Measurements from ENCODE around the gene SEC24D. TPM values are rescaled to one million over a fixed set of nuclear protein-coding genes. Genes with fewer than 3 reads are reported as not detected.

Gene SEC24D
- total RNA-seq, 5 donors from 2014 or later (not counting 1 experiment from before 2014, with no cell fraction given): 17.0 to 32.3 (median 21.7) TPM

DNA sequence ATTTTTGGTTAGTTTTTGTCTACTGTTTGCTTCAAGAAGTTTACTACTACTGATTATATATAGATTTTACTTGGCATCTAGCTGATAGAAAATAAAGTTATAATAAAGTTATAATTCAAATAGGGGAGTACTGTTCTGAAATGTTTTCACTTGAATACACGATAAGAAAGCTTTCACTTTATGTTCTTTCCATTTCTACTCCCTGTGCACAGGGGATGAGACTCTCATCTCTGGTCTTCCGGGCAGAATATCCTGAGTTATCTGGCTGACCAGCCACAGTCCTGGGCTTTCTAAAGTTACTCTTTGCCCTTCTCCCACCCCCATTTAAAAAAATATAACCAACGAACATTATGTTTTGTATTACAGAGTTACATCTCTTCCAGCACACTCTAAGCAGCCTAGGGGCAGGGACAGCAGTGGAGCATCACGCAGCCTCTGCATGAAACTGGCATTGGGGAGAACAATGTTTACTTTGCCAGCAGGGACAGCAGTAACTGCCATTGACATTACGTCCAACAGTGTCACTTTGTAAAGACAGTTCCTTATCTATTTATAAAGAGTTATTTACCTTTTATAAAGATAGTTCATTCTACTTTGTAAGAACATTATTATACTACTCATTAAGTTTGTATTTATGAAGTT, 86.5 kb downstream of the SEC24D start:
- POLR2A ChIA-PET: interaction anchor here (0.6 to 0.7 kb wide), 2 partner anchors 101 to 1903 kb away, joined by 3 to 4 read pairs; no protein-coding TSS in a partner anchor
- Mint-ChIP-seq H3K27me3 (no peaks in the 10 kb centered on the region), H3K4me1 (no peaks in the 10 kb centered on the region), H3K36me3 (peaks cover 41% of the 10 kb centered on the region), H3K4me3 (no peak overlapping the region), H3K9me3 (no peaks in the 10 kb centered on the region), H3K27ac (no peak overlapping the region)
- Histone ChIP-seq H3K36me3 (ENCODE audit: control insufficient read depth in 2 of 2, extremely low read depth in 1 of 2, insufficient read depth in 1 of 2, low read length in 1 of 2) (peaks cover 0 to 25% of the 10 kb centered on the region in 2 donors), H3K9me3 (no peaks in the 10 kb centered on the region), H3K27ac (ENCODE audit: low read length) (no peak overlapping the region), H3K4me3 (ENCODE audit: control insufficient read depth in 1 of 2, extremely low read depth in 1 of 2, low read length in 1 of 2) (no peak overlapping the region), H3K4me1 (ENCODE audit: control insufficient read depth in 1 of 2, extremely low read depth in 1 of 2, insufficient read depth in 2 of 2, low read length in 2 of 2) (no peaks in the 10 kb centered on the region), H3K27me3 (replicated peaks in 1 of 2; ENCODE audit: control insufficient read depth in 2 of 2, extremely low read depth in 1 of 2, insufficient read depth in 2 of 2, low read length in 1 of 2) (no peaks in the 10 kb centered on the region)
- DNase-seq (no peak), ATAC-seq (replicated peaks in 1 of 4) (no peak)
- 100% methylated on average over 1 of the region's 5 CpGs for WGBS (ENCODE audit: insufficient coverage)
- CTCF ChIA-PET: no interaction called here

DNA sequence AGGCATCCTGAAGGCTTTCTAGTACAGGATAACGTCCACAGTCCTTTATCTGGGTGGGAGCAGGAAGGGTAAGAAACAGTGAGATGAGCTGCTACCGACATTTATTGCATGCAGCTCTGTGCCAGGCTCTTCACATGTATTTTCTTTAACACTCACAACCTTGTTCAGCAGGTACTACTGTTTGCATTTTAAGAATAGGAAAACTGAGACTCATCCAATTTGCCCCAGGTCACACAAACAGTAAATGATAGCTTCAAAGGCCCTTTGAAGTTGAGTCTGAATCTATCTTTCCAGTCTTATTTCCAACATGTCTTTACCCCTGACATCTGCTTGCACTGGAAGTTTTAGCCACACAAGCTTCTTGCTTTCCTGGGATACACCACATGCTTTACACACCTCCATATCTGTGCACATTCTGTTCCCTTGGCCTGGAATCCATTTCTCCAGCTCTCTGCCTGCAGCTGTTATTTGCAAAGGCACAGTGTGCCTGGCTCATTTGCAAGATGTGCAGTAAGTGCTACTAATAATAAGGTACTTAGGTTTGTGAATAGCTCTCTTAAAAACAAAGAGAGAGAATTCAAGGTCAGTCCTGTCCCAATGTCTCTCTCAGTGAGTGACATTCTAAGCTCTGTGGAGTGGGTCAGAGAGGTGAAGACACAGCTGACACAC, 89.5 kb downstream of the SEC24D start:
- Histone ChIP-seq H3K4me1 (ENCODE audit: control insufficient read depth in 1 of 2, extremely low read depth in 1 of 2, insufficient read depth in 2 of 2, low read length in 2 of 2) (no peaks in the 10 kb centered on the region), H3K27me3 (replicated peaks in 1 of 2; ENCODE audit: control insufficient read depth in 2 of 2, extremely low read depth in 1 of 2, insufficient read depth in 2 of 2, low read length in 1 of 2) (no peaks in the 10 kb centered on the region), H3K36me3 (ENCODE audit: control insufficient read depth in 2 of 2, extremely low read depth in 1 of 2, insufficient read depth in 1 of 2, low read length in 1 of 2) (peaks cover 0 to 28% of the 10 kb centered on the region in 2 donors), H3K9me3 (no peaks in the 10 kb centered on the region), H3K27ac (ENCODE audit: low read length) (no peak overlapping the region), H3K4me3 (ENCODE audit: control insufficient read depth in 1 of 2, extremely low read depth in 1 of 2, low read length in 1 of 2) (no peak overlapping the region)
- Mint-ChIP-seq H3K9me3 (no peaks in the 10 kb centered on the region), H3K27me3 (no peaks in the 10 kb centered on the region), H3K27ac (no peak overlapping the region), H3K4me1 (no peaks in the 10 kb centered on the region), H3K4me3 (no peak overlapping the region), H3K36me3 (peaks cover 37% of the 10 kb centered on the region)
- no CpG with 5 or more reads among the region's 2 CpGs for whole genome bisulfite sequencing (ENCODE audit: insufficient coverage)
- ChIA-PET POLR2A (interaction anchor here (0.5 to 0.7 kb wide), 4 partner anchors 9 to 772 kb away, joined by 4 to 11 read pairs (median 4); no protein-coding TSS in a partner anchor), CTCF (interaction anchor here (0.6 to 1.6 kb wide), 5 partner anchors 10 to 294 kb away, joined by 3 to 6 read pairs (median 3); no protein-coding TSS in a partner anchor)
- DNase-seq: no peak
- ATAC-seq (replicated peaks in 1 of 4): no peak

DNA sequence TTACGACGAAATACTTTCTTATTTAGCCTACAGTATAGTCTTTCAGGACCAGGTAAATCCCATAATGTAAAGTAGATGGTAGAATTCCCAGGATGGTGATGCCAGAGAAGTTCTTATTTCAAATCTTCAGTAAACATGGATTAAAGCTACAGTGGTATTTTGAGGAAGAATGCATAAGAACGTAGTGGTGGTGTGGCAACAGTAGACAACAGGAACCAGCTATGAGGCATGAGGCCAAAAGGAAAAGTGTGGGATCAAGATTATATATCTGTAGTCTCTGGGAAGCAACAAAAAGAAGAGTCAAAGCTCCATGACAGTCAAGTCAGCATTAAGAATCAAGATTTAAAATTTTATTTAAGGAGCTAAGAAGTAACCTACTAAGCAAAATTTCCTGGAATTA, 90.6 kb downstream of the SEC24D start:
- Histone ChIP-seq H3K9me3 (no peaks in the 10 kb centered on the region), H3K4me3 (ENCODE audit: control insufficient read depth in 1 of 2, extremely low read depth in 1 of 2, low read length in 1 of 2) (no peak overlapping the region), H3K36me3 (ENCODE audit: control insufficient read depth in 2 of 2, extremely low read depth in 1 of 2, insufficient read depth in 1 of 2, low read length in 1 of 2) (peaks cover 0 to 25% of the 10 kb centered on the region in 2 donors), H3K27me3 (replicated peaks in 1 of 2; ENCODE audit: control insufficient read depth in 2 of 2, extremely low read depth in 1 of 2, insufficient read depth in 2 of 2, low read length in 1 of 2) (no peaks in the 10 kb centered on the region), H3K4me1 (ENCODE audit: control insufficient read depth in 1 of 2, extremely low read depth in 1 of 2, insufficient read depth in 2 of 2, low read length in 2 of 2) (no peaks in the 10 kb centered on the region), H3K27ac (ENCODE audit: low read length) (no peak overlapping the region)
- no peak overlapping the region for H3K4me3 Mint-ChIP-seq
- no peaks in the 10 kb centered on the region for H3K27me3 Mint-ChIP-seq
- 80% methylated on average over 1 of the region's 3 CpGs for WGBS (ENCODE audit: insufficient coverage)
- H3K9me3 Mint-ChIP-seq: no peaks in the 10 kb centered on the region
- no peak overlapping the region for H3K27ac Mint-ChIP-seq
- peaks cover 39% of the 10 kb centered on the region for H3K36me3 Mint-ChIP-seq
- ATAC-seq (replicated peaks in 1 of 4) (no peak), DNase-seq (no peak)
- ChIA-PET POLR2A (interaction anchor here in 1 of 2 donors (0.6 kb wide), 1 partner anchor 1698 kb away, joined by 4 read pairs; no protein-coding TSS in a partner anchor), CTCF (interaction anchor here (0.6 to 1.6 kb wide), 3 partner anchors 23 to 42 kb away, joined by 3 to 6 read pairs (median 4); no protein-coding TSS in a partner anchor)
- no peaks in the 10 kb centered on the region for H3K4me1 Mint-ChIP-seq

DNA sequence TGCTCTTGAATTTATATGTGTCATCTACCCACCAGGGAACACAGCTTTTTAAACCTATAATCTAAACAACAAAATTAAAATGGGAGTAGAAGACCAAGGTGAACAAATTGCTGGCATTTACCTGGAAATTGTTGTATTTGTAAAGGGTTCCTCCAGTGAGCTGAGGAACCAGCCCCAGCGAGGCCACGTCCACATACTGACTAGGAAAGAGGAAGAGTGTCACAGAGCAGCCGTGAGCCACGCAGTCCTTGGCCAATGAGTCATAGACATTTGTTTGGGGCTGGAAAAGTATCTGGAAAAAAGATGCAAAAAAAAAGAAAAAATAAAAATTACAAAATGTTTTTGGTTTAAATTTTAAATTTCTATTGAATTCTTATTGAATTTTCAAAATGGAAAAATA, 92.1 kb downstream of the SEC24D start:
- no peak for ATAC-seq (replicated peaks in 1 of 4)
- H3K27ac Mint-ChIP-seq: no peak overlapping the region
- H3K27me3 ChIP-seq (replicated peaks in 1 of 2; ENCODE audit: control insufficient read depth in 2 of 2, extremely low read depth in 1 of 2, insufficient read depth in 2 of 2, low read length in 1 of 2): no peaks in the 10 kb centered on the region
- 100% methylated on average over 1 of the region's 4 CpGs for WGBS (ENCODE audit: insufficient coverage)
- no peak overlapping the region for H3K27ac ChIP-seq (ENCODE audit: low read length)
- H3K27me3 Mint-ChIP-seq: no peaks in the 10 kb centered on the region
- H3K4me3 Mint-ChIP-seq: no peak overlapping the region
- peaks cover 0 to 34% of the 10 kb centered on the region in 2 donors for H3K36me3 ChIP-seq (ENCODE audit: control insufficient read depth in 2 of 2, extremely low read depth in 1 of 2, insufficient read depth in 1 of 2, low read length in 1 of 2)
- H3K4me3 ChIP-seq (ENCODE audit: control insufficient read depth in 1 of 2, extremely low read depth in 1 of 2, low read length in 1 of 2): no peak overlapping the region
- H3K4me1 Mint-ChIP-seq: no peaks in the 10 kb centered on the region
- no peak for DNase-seq
- H3K4me1 ChIP-seq (ENCODE audit: control insufficient read depth in 1 of 2, extremely low read depth in 1 of 2, insufficient read depth in 2 of 2, low read length in 2 of 2): no peaks in the 10 kb centered on the region
- ChIA-PET POLR2A (no interaction called here), CTCF (no interaction called here)
- H3K36me3 Mint-ChIP-seq: peaks cover 40% of the 10 kb centered on the region
- H3K9me3 ChIP-seq: no peaks in the 10 kb centered on the region
- no peaks in the 10 kb centered on the region for H3K9me3 Mint-ChIP-seq

DNA sequence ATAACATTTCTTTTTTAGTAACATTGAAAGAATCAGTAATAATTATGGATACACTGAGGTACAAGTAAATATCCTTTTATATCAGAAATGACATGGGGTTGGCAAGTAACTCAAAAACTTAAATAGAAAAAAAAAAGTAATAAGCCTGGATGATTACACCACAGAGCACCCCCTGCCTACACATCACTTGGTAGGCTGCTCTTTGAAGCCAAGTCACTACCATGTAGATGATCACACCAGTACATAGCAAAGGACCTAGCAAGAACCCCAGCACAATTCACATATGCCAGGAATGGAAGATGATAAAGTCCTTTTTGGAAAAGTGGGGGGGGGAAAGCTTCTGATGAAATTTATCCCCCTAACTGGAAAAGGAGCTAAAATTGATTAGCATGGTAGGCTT, 93.9 kb downstream of the SEC24D start:
- Histone ChIP-seq H3K27me3 (replicated peaks in 1 of 2; ENCODE audit: control insufficient read depth in 2 of 2, extremely low read depth in 1 of 2, insufficient read depth in 2 of 2, low read length in 1 of 2) (no peaks in the 10 kb centered on the region), H3K9me3 (no peaks in the 10 kb centered on the region), H3K4me3 (ENCODE audit: control insufficient read depth in 1 of 2, extremely low read depth in 1 of 2, low read length in 1 of 2) (no peak overlapping the region), H3K27ac (ENCODE audit: low read length) (no peak overlapping the region), H3K4me1 (ENCODE audit: control insufficient read depth in 1 of 2, extremely low read depth in 1 of 2, insufficient read depth in 2 of 2, low read length in 2 of 2) (no peaks in the 10 kb centered on the region), H3K36me3 (ENCODE audit: control insufficient read depth in 2 of 2, extremely low read depth in 1 of 2, insufficient read depth in 1 of 2, low read length in 1 of 2) (peaks cover 3 to 49% of the 10 kb centered on the region in 2 donors)
- no peaks in the 10 kb centered on the region for H3K27me3 Mint-ChIP-seq
- peaks cover 53% of the 10 kb centered on the region for H3K36me3 Mint-ChIP-seq
- H3K27ac Mint-ChIP-seq: no peak overlapping the region
- H3K4me3 Mint-ChIP-seq: no peak overlapping the region
- CTCF ChIA-PET: interaction anchor here in 1 of 2 donors (0.6 to 1.4 kb wide), 3 partner anchors 15 to 1308 kb away, joined by 3 to 5 read pairs (median 3); no protein-coding TSS in a partner anchor
- no peak for DNase-seq
- no peak for ATAC-seq (replicated peaks in 1 of 4)
- POLR2A ChIA-PET: no interaction called here
- H3K4me1 Mint-ChIP-seq: no peaks in the 10 kb centered on the region
- H3K9me3 Mint-ChIP-seq: no peaks in the 10 kb centered on the region

DNA sequence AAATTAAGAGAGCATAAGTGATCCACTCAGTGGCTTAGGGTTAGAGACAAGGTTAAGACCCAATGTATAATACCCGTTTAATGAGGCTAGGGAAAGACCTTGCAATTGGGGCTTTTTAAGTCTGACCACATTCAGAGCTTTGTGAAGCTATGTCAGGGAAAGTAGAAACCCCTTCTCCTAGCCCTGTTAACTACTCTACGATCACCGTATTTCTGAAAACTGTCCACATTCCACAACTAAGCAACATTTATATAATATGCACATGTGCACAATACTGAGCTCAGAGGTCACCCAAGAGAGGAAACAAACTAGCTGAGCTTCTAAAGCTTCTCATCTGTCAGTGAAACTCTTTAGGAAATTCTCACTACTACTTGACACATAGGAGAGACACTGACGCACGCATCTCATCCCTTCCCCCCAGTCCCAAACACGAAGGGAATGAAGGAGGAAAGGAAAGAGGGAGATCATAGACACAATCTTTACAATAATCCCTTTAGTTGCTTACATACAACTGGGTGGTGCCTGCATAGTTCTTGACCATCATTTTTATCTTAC, 94.5 kb downstream of the SEC24D start:
- Histone ChIP-seq H3K36me3 (ENCODE audit: control insufficient read depth in 2 of 2, extremely low read depth in 1 of 2, insufficient read depth in 1 of 2, low read length in 1 of 2) (peaks cover 3 to 52% of the 10 kb centered on the region in 2 donors), H3K9me3 (no peaks in the 10 kb centered on the region), H3K27ac (ENCODE audit: low read length) (no peak overlapping the region), H3K27me3 (replicated peaks in 1 of 2; ENCODE audit: control insufficient read depth in 2 of 2, extremely low read depth in 1 of 2, insufficient read depth in 2 of 2, low read length in 1 of 2) (no peaks in the 10 kb centered on the region), H3K4me1 (ENCODE audit: control insufficient read depth in 1 of 2, extremely low read depth in 1 of 2, insufficient read depth in 2 of 2, low read length in 2 of 2) (no peaks in the 10 kb centered on the region), H3K4me3 (ENCODE audit: control insufficient read depth in 1 of 2, extremely low read depth in 1 of 2, low read length in 1 of 2) (no peak overlapping the region)
- ATAC-seq (replicated peaks in 1 of 4) (no peak), DNase-seq (no peak)
- Mint-ChIP-seq H3K27ac (no peak overlapping the region), H3K9me3 (no peaks in the 10 kb centered on the region), H3K27me3 (no peaks in the 10 kb centered on the region), H3K36me3 (peaks cover 51% of the 10 kb centered on the region), H3K4me3 (no peak overlapping the region), H3K4me1 (no peaks in the 10 kb centered on the region)
- 100% methylated on average over 2 of the region's 6 CpGs for WGBS (ENCODE audit: insufficient coverage)
- CTCF ChIA-PET: interaction anchor here in 1 of 2 donors (0.6 to 1.0 kb wide), 2 partner anchors 11 to 56 kb away, joined by 3 read pairs; no protein-coding TSS in a partner anchor
- POLR2A ChIA-PET: no interaction called here

All from T-cell (primary cell).